GM12878 (cell line): ENCODE measurements around the gene ATP2C1. TPM values are rescaled to one million over a fixed set of nuclear protein-coding genes. Genes with fewer than 3 reads are reported as not detected.
A peak's percentile ranks its signal among the peaks of the same experiment; 100 is the strongest.

Experiments
- BMI1 ChIP-seq: fragments of 450-650 bp; IDR thresholded peaks from 2 replicates; pipeline ENCODE4 v1.6.1; 2016; ENCODE audit warnings: mild to moderate bottlenecking, moderate library complexity, borderline replicate concordance
- BRCA1 ChIP-seq: IDR thresholded peaks from 2 replicates; pipeline ENCODE4 v1.6.1; 2011; ENCODE audit warnings: low read depth, low read length, improper control_type of control experiment
- CBX3 ChIP-seq: fragments of 200-600 bp; sonication (generic); IDR thresholded peaks from 2 replicates; pipeline ENCODE4 v1.6.1; 2016; ENCODE audit warnings: low read depth, borderline replicate concordance
- ELK1 ChIP-seq: IDR thresholded peaks from 2 replicates; pipeline ENCODE4 v1.6.1; 2012; ENCODE audit warnings: low read depth, low read length, improper control_type of control experiment
- FOXK2 ChIP-seq: fragments of 450-650 bp; IDR thresholded peaks from 2 replicates; pipeline ENCODE4 v1.6.1; 2017; ENCODE audit warnings: mild to moderate bottlenecking, moderate library complexity
- HDGF ChIP-seq: fragments of 450-650 bp; IDR thresholded peaks from 2 replicates; pipeline ENCODE4 v1.6.1; 2016; ENCODE audit warnings: antibody characterized with exemption
- HSF1 ChIP-seq: fragments of 150-350 bp; IDR thresholded peaks from 2 replicates; pipeline ENCODE4 v1.6.1; 2014; ENCODE audit warnings: mild to moderate bottlenecking, low read depth, low read length
- IKZF2 ChIP-seq, 2 experiments: fragments of 450-650 bp; IDR thresholded peaks; 2 replicates each; pipeline ENCODE4 v1.6.1; 2017; ENCODE audit warnings: mild to moderate bottlenecking in 2 of 2, moderate library complexity in 2 of 2
- KDM1A ChIP-seq: fragments of 200-600 bp; sonication (generic); IDR thresholded peaks from 2 replicates; pipeline ENCODE4 v1.6.1; 2016; ENCODE audit warnings: borderline replicate concordance
- LARP7 ChIP-seq: fragments of 450-650 bp; IDR thresholded peaks from 2 replicates; pipeline ENCODE4 v1.6.1; 2017; ENCODE audit warnings: mild to moderate bottlenecking
- MLLT1 ChIP-seq: fragments of 450-650 bp; IDR thresholded peaks from 2 replicates; pipeline ENCODE4 v1.6.1; 2016; ENCODE audit warnings: mild to moderate bottlenecking
- NFXL1 ChIP-seq: fragments of 450-650 bp; IDR thresholded peaks from 2 replicates; pipeline ENCODE4 v1.6.1; 2017; ENCODE audit warnings: antibody characterized with exemption, mild to moderate bottlenecking, borderline replicate concordance
- NR2C2 ChIP-seq: IDR thresholded peaks from 2 replicates; pipeline ENCODE4 v1.6.1; 2011; ENCODE audit warnings: borderline replicate concordance, low read depth; ENCODE audit not compliant: control insufficient read depth, insufficient read length
- NR2F1 ChIP-seq: fragments of 450-650 bp; conservative IDR thresholded peaks from 2 replicates; pipeline ENCODE4 v1.6.1; 2017; ENCODE audit warnings: mild to moderate bottlenecking
- PAX5 ChIP-seq: IDR thresholded peaks from 2 replicates; pipeline ENCODE4 v1.6.1; 2011; ENCODE audit warnings: low read depth, low read length, borderline replicate concordance
- PAX8 ChIP-seq: fragments of 450-650 bp; IDR thresholded peaks from 2 replicates; pipeline ENCODE4 v1.6.1; 2017; ENCODE audit warnings: mild to moderate bottlenecking, moderate library complexity
- PKNOX1 ChIP-seq: fragments of 450-650 bp; IDR thresholded peaks from 2 replicates; pipeline ENCODE4 v1.6.1; 2016; ENCODE audit warnings: mild to moderate bottlenecking
- SRF ChIP-seq, 2 experiments: IDR thresholded peaks; 2 replicates each; pipeline ENCODE4 v1.6.1; 2011; ENCODE audit warnings: low read depth in 2 of 2, low read length in 2 of 2, mild to moderate bottlenecking in 1 of 2, moderate library complexity in 1 of 2
- STAT3 ChIP-seq: IDR thresholded peaks from 2 replicates; pipeline ENCODE4 v1.6.1; 2011; ENCODE audit warnings: low read depth, low read length, improper control_type of control experiment
- SUZ12 ChIP-seq: fragments of 200-600 bp; sonication (generic); IDR thresholded peaks from one replicate; pipeline ENCODE4 v1.6.1; 2018; ENCODE audit warnings: antibody characterized with exemption, mild to moderate bottlenecking; ENCODE audit not compliant: unreplicated experiment
- ZNF687 ChIP-seq: fragments of 450-650 bp; IDR thresholded peaks from 2 replicates; pipeline ENCODE4 v1.6.1; 2017; ENCODE audit warnings: mild to moderate bottlenecking, moderate library complexity
- ZZZ3 ChIP-seq: IDR thresholded peaks from 2 replicates; pipeline ENCODE4 v1.6.1; 2011; ENCODE audit warnings: low read depth; ENCODE audit not compliant: control insufficient read depth, insufficient read length
- polyA plus RNA-seq, 11 experiments: library from polyadenylated mRNA; depleted of rRNA in 4 of 11; unstranded in 6 of 11; stranded (reverse) in 5 of 11; fragments of >200 nt; fragmentation: Nextera tagmentation in 4 of 11; fragmentation: Illumina TruSeq in 1 of 11; extraction: Ambion mirVana in 4 of 11; extraction: Trizol in 1 of 11; gene quantifications; 1 replicate in 1 of 11; 2 replicates in 10 of 11; pipeline versions ENCODE4 v1.2.1 to v1.2.3, GENCODE V29; 2011 to 2016; ENCODE audit warnings: inconsistent platforms in 2 of 11, missing spikeins in 2 of 11, low read depth in 1 of 11
- total RNA-seq, 4 experiments: library from RNA; depleted of rRNA in 3 of 4; stranded (reverse); fragments of >200 nt in 3 of 4; fragmentation: Illumina TruSeq in 1 of 4; extraction: Trizol in 1 of 4; gene quantifications; 2 replicates each; pipeline versions ENCODE4 v1.2.1 to v1.2.3, GENCODE V29; 2013 to 2021

ATP2C1 gene
- total and polyA plus RNA-seq, 10 of the 15 experiments (the other 5 are each of a cell fraction or from before 2014, with no cell fraction given): 20.6 to 116 (median 55.1) TPM

GRCh38 chr3:131026321-131027151 lies 132.7 kb downstream of the ATP2C1 start, which contains the start of the genes ASTE1 and NEK11 (continued):
- TF ChIP-seq PKNOX1 (no peak), HDGF (peak; percentile 83), NR2F1 (no peak), CBX3 (no peak), BRCA1 (no peak), ZNF687 (peak; percentile 90), ZZZ3 (no peak), LARP7 (no peak), IKZF2 (IDR thresholded peaks at IDR 0.05) (peak; percentile 43 to 45; a peak in 2 of 4 replicates), NR2C2 (no peak), PAX8 (no peak), ELK1 (peak; percentile 43; the same call in 1 of the 2 replicates), SRF (IDR thresholded peaks at IDR 0.05; ENCODE audit: low read depth in 2 of 2, low read length in 2 of 2) (0 out of 4 replicates have a peak, but pooled peaks of 1 of the 2 experiments have one; percentile 15), FOXK2 (no peak), KDM1A (no peak), BMI1 (peak; percentile 89), MLLT1 (no peak; the same call in 1 of the 2 replicates), STAT3 (no peak), NFXL1 (no peak), HSF1 (no peak), SUZ12 (no peak), PAX5 (no peak)
